HepG2 (cell line): ENCODE measurements around the gene FNDC3B. TPM values are rescaled to one million over a fixed set of nuclear protein-coding genes. Genes with fewer than 3 reads are reported as not detected.

Experiments
- ATAC-seq: fragments of 200-7000 bp; cut with Tn5 transposase; 3 replicates; pipeline ENCODE4 v1.9.1; 2020; ENCODE audit warnings: mild to moderate bottlenecking, moderate library complexity
- BruUV-seq: library from RNA; stranded (reverse); fragments of 400-500 nt; replicated peaks from 2 replicates; lab custom pipeline; 2021; lab: Mats Ljungman, UMichigan
- CTCF ChIA-PET: fragments of 300-600 bp; formaldehyde crosslinking; extraction: SDS; loops from one replicate; lab custom pipeline; 2021; ENCODE audit warnings: low total read pairs, inconsistent platforms, low intra/inter-chr PET ratio; lab: Yijun Ruan, JAX
- POLR2A ChIA-PET: fragments of 350-600 bp; sonication (Branson Sonifier 250); formaldehyde crosslinking; loops from one replicate; lab custom pipeline; 2020; ENCODE audit warnings: antibody characterized with exemption, inconsistent platforms; lab: Yijun Ruan, JAX
- DNase-seq: peaks from one replicate; pipeline ENCODE4 v3.0.0-alpha.2; 2015; ENCODE audit warnings: low spot score
- FAIRE-seq: peaks from 3 replicates; lab custom pipeline; 2011; peaks lifted over from hg19 to GRCh38; lab: Jason Lieb, UNC
- H2AFZ ChIP-seq: one replicate; pipeline ENCODE4 v1.6.1; 2011; ENCODE audit warnings: low read length, inconsistent platforms
- H3K27ac ChIP-seq: fragments of 300-600 bp; 3 replicates; pipeline ENCODE4 v1.8.0; 2011; ENCODE audit warnings: mixed run types, mild to moderate bottlenecking, mixed read lengths, low read length, inconsistent platforms; ENCODE audit not compliant: insufficient read depth; ENCODE audit errors: extremely low read length
- H3K27me3 ChIP-seq, 2 experiments: fragments of 200-600 bp in 1 of 2; 2 replicates in 1 of 2; 3 replicates in 1 of 2; pipeline versions ENCODE4 v1.6.0 to v1.8.0; 2011; ENCODE audit warnings: low read length in 2 of 2, mild to moderate bottlenecking in 2 of 2, moderate library complexity in 2 of 2, inconsistent platforms in 1 of 2; ENCODE audit not compliant: insufficient read depth in 2 of 2, control insufficient read depth in 1 of 2
- H3K36me3 ChIP-seq, 2 experiments: fragments of 200-600 bp in 1 of 2; replicated peaks in 1 of 2; 2 replicates in 1 of 2; 3 replicates in 1 of 2; pipeline versions ENCODE4 v1.5.1 to v1.8.0; 2011; ENCODE audit warnings: low read length in 2 of 2, inconsistent platforms in 1 of 2; ENCODE audit not compliant: insufficient read depth in 2 of 2, control insufficient read depth in 1 of 2
- H3K4me1 ChIP-seq: 2 replicates; pipeline ENCODE4 v1.5.1; 2012; ENCODE audit warnings: low read length, inconsistent platforms; ENCODE audit not compliant: insufficient read depth
- H3K4me2 ChIP-seq: 2 replicates; pipeline ENCODE4 v1.6.0; 2011; ENCODE audit warnings: low read depth, low read length, inconsistent platforms
- H3K4me3 ChIP-seq, 3 experiments: fragments of 200-600 bp in 1 of 3; sonication (generic), shearing (Covaris generic) in 1 of 3; replicated peaks in 1 of 3; 2 replicates each; pipeline ENCODE4 v1.5.1; 2011 to 2016; ENCODE audit warnings: low read length in 3 of 3, inconsistent platforms in 2 of 3, low read depth in 2 of 3, mild to moderate bottlenecking in 2 of 3, control low read depth in 1 of 3, mixed read lengths in 1 of 3; ENCODE audit not compliant: insufficient read depth in 1 of 3
- H3K79me2 ChIP-seq: one replicate; pipeline ENCODE4 v1.6.1; 2011; ENCODE audit warnings: low read length, inconsistent platforms; ENCODE audit not compliant: insufficient read depth
- H3K9ac ChIP-seq: 2 replicates; pipeline ENCODE4 v1.6.0; 2011; ENCODE audit warnings: mild to moderate bottlenecking, low read depth, low read length, inconsistent platforms; ENCODE audit not compliant: insufficient read depth
- H3K9me3 ChIP-seq: 2 replicates; pipeline ENCODE4 v1.5.1; 2012; ENCODE audit warnings: mild to moderate bottlenecking, low read length
- H4K20me1 ChIP-seq: 2 replicates; pipeline ENCODE4 v1.6.0; 2011; ENCODE audit warnings: inconsistent platforms, mild to moderate bottlenecking, low read length, moderate library complexity; ENCODE audit not compliant: insufficient read depth
- ETS1 ChIP-seq: sonication (generic); formaldehyde crosslinking; IDR thresholded peaks from 2 replicates; pipeline ENCODE4 v1.4.0; 2020; ENCODE audit warnings: missing genetic modification reagents
- FOSL2 ChIP-seq: sonication (generic); formaldehyde crosslinking; IDR thresholded peaks from 2 replicates; pipeline ENCODE4 v1.4.0; 2020; ENCODE audit warnings: missing genetic modification reagents
- GATAD2A ChIP-seq: IDR thresholded peaks from 2 replicates; pipeline ENCODE4 v1.6.1; 2016
- HDAC2 ChIP-seq: sonication (generic); formaldehyde crosslinking; IDR thresholded peaks from 2 replicates; pipeline ENCODE4 v1.4.0; 2020; ENCODE audit warnings: missing genetic modification reagents
- HMGXB4 ChIP-seq, 2 experiments: sonication (generic) in 1 of 2; formaldehyde crosslinking in 1 of 2; IDR thresholded peaks; 2 replicates each; pipeline versions ENCODE4 v1.4.0 to v1.6.1; 2018 to 2020; ENCODE audit warnings: missing genetic modification reagents in 2 of 2, borderline replicate concordance in 1 of 2, low read depth in 1 of 2, mild to moderate bottlenecking in 1 of 2, missing biosample characterization in 1 of 2
- PCBP1 ChIP-seq: fragments of 200-400 bp; formaldehyde crosslinking; IDR thresholded peaks from 2 replicates; pipeline ENCODE4 v1.6.1; 2017; ENCODE audit warnings: mild to moderate bottlenecking, low read depth, low read length, borderline replicate concordance
- ZFP36L1 ChIP-seq: sonication (generic); formaldehyde crosslinking; IDR thresholded peaks from 2 replicates; pipeline ENCODE4 v1.8.0; 2022; ENCODE audit warnings: mild to moderate bottlenecking, missing genetic modification reagents, moderate library complexity
- ZNF367 ChIP-seq: sonication (generic); formaldehyde crosslinking; IDR thresholded peaks from 2 replicates; pipeline ENCODE4 v1.4.0; 2020; ENCODE audit warnings: missing genetic modification reagents, borderline replicate concordance
- ZNF513 ChIP-seq: sonication (generic); formaldehyde crosslinking; conservative IDR thresholded peaks from 2 replicates; pipeline ENCODE4 v1.5.0; 2020; ENCODE audit warnings: missing genetic modification reagents
- ZNF550 ChIP-seq: sonication (generic); formaldehyde crosslinking; IDR thresholded peaks from 2 replicates; pipeline ENCODE4 v1.4.0; 2020; ENCODE audit warnings: mild to moderate bottlenecking, missing genetic modification reagents, borderline replicate concordance
- ZNF784 ChIP-seq: sonication (generic); formaldehyde crosslinking; IDR thresholded peaks from 2 replicates; pipeline ENCODE4 v1.5.1; 2020; ENCODE audit warnings: missing genetic modification reagents, mild to moderate bottlenecking, borderline replicate concordance
- ZNF891 ChIP-seq: sonication (generic); formaldehyde crosslinking; IDR thresholded peaks from 2 replicates; pipeline ENCODE4 v1.5.0; 2020; ENCODE audit warnings: mild to moderate bottlenecking, missing genetic modification reagents
- ZSCAN20 ChIP-seq: sonication (generic); formaldehyde crosslinking; IDR thresholded peaks from 2 replicates; pipeline ENCODE4 v1.4.0; 2020; ENCODE audit warnings: missing genetic modification reagents, mild to moderate bottlenecking, borderline replicate concordance
- WGBS: methylation state at CpG from one replicate; pipeline ENCODE4 v1.1.6; 2017; ENCODE audit warnings: low lambda C conversion rate; 5-methylcytosine and 5-hydroxymethylcytosine counted together
- in situ Hi-C: cut with HindIII; loops from 2 replicates; pipeline ENCODE4 v1.10.0; 2017; ENCODE audit warnings: low pct_unique_long_range_greater_than_20kb; ENCODE audit not compliant: extremely low pct_ligation_motif_present
- intact Hi-C: fragments of 100-400 bp; cut with micrococcal nuclease; formaldehyde crosslinking; loops from one replicate; pipeline ENCODE4 v1.10.0; 2022; ENCODE audit not compliant: unreplicated experiment
- polyA plus RNA-seq, 8 experiments: library from polyadenylated mRNA; depleted of rRNA in 3 of 8; stranded (reverse) in 7 of 8; unstranded in 1 of 8; fragments of >200 nt; fragmentation: Illumina TruSeq in 4 of 8; extraction: Trizol in 4 of 8; gene quantifications; 2 replicates each; pipeline versions ENCODE4 v1.2.1 to v1.2.3, GENCODE V29; 2011 to 2016; ENCODE audit warnings: low read depth in 4 of 8, missing spikeins in 1 of 8, mixed read lengths in 1 of 8; ENCODE audit not compliant: insufficient read depth in 1 of 8
- total RNA-seq, 5 experiments: library from RNA; depleted of rRNA; stranded (reverse); fragments of >200 nt; fragmentation: Illumina TruSeq; extraction: Trizol; gene quantifications; 2 replicates each; pipeline ENCODE4 v1.2.3, GENCODE V29; 2016; ENCODE audit warnings: low read depth in 1 of 5

FNDC3B gene
- total and polyA plus RNA-seq, 2 of the 13 experiments (the other 11 are each of a cell fraction or from before 2014, with no cell fraction given): 74.8 to 103 TPM

- TF ChIP-seq HMGXB4 (CRISPR knock-in tag; IDR thresholded peaks at IDR 0.05; ENCODE audit: borderline replicate concordance in 1 of 2, low read depth in 1 of 2) (no peak), FOSL2 (CRISPR knock-in tag) (0 out of 2 replicates have a peak, but pooled peaks have one; percentile 9), ZNF550 (no peak), GATAD2A (peak; percentile 36; the same call in 1 of the 2 replicates), ZNF367 (no peak)
Measured at GRCh38 chr3:172323894-172324610, 284.7 kb downstream of the FNDC3B start (continued).

GRCh38 chr3:172324611-172325203 lies 285.3 kb downstream of the FNDC3B start:
- no peak for DNase-seq
- no peak for TF ChIP-seq ZNF784 (CRISPR knock-in tag)
- no peak for TF ChIP-seq ZSCAN20 (CRISPR knock-in tag)
- TF ChIP-seq ZNF891 (CRISPR knock-in tag): no peak
- TF ChIP-seq ZFP36L1 (CRISPR knock-in tag): no peak
- TF ChIP-seq HDAC2: no peak
- TF ChIP-seq PCBP1: no peak
- TF ChIP-seq ETS1: no peak
- no peak for TF ChIP-seq ZNF513 (CRISPR knock-in tag)

More at GRCh38 chr3:172324611-172325203, 285.3 kb downstream of the FNDC3B start:
- H3K9ac ChIP-seq: no peak overlapping the region
- ChIA-PET POLR2A (no interaction called here), CTCF (no interaction called here)
- H3K9me3 ChIP-seq: no peaks in the 10 kb centered on the region
- ATAC-seq (peak; percentile 36), FAIRE-seq (no peak)
- H4K20me1 ChIP-seq: peaks cover 61% of the 10 kb centered on the region
- no TSS peak for BruUV-seq
- H3K27ac ChIP-seq: no peak overlapping the region
- H3K79me2 ChIP-seq: peaks cover 5% of the 10 kb centered on the region
- intact Hi-C loops: no loop called here
- in situ Hi-C loops: no loop called here
- peaks cover 32 to 92% of the 10 kb centered on the region in 2 experiments for H3K36me3 ChIP-seq
- 0 out of 2 replicates have a peak, but pooled peaks cover 6% of the 10 kb centered on the region for H3K4me1 ChIP-seq
- H2AFZ ChIP-seq: no peak overlapping the region
- no peaks in the 10 kb centered on the region for H3K27me3 ChIP-seq
- no peak overlapping the region for H3K4me2 ChIP-seq
- WGBS: 93% methylated on average over 3 of the region's 7 CpGs
- H3K4me3 ChIP-seq: no peak overlapping the region
